Panc1 (cell line): ENCODE data around the gene PMS2. TPM values are rescaled to one million over a fixed set of nuclear protein-coding genes. Genes with fewer than 3 reads are reported as not detected.
"Not testable (repeated sequence)": the region's sequence is repeated elsewhere in the genome, so short reads cannot be mapped to it uniquely, and the experiment has no call there.

Source experiments
- ATAC-seq: fragments of 200-7000 bp; cut with Tn5 transposase; 2 replicates; pipeline ENCODE4 v1.9.1; 2020; ENCODE audit warnings: mild to moderate bottlenecking, moderate library complexity
- BruUV-seq: library from RNA; stranded (reverse); fragments of 400-500 nt; replicated peaks from 2 replicates; lab custom pipeline; 2021; lab: Mats Ljungman, UMichigan
- CTCF ChIA-PET: fragments of 300-600 bp; sonication (Branson Sonifier 250); formaldehyde crosslinking; loops from one replicate; lab custom pipeline; 2022; ENCODE audit warnings: antibody characterized with exemption; lab: Charles Lee
- POLR2A ChIA-PET: fragments of 300-600 bp; sonication (Branson Sonifier 250); formaldehyde crosslinking; loops from one replicate; lab custom pipeline; 2022; ENCODE audit warnings: antibody characterized with exemption; lab: Charles Lee
- DNase-seq: peaks from one replicate; pipeline ENCODE4 v3.0.0-alpha.2; 2010; ENCODE audit warnings: low read depth, low spot score
- H3K27ac ChIP-seq: 2 replicates; pipeline ENCODE4 v1.5.1; 2011; ENCODE audit warnings: mild to moderate bottlenecking, low read length, inconsistent platforms
- H3K27me3 ChIP-seq: fragments of 200-500 bp; sonication (Bioruptor generic); 2 replicates; pipeline ENCODE4 v1.6.0; 2014; ENCODE audit warnings: low read length, inconsistent platforms; ENCODE audit not compliant: control insufficient read depth, insufficient read depth
- H3K36me3 ChIP-seq: fragments of 200-500 bp; sonication (Bioruptor generic); 2 replicates; pipeline ENCODE4 v1.5.1; 2014; ENCODE audit warnings: inconsistent platforms, mild to moderate bottlenecking, low read length, moderate library complexity; ENCODE audit not compliant: control insufficient read depth, insufficient read depth
- H3K4me1 ChIP-seq: 2 replicates; pipeline ENCODE4 v1.5.1; 2011; ENCODE audit warnings: inconsistent platforms, mild to moderate bottlenecking, low read length, moderate library complexity; ENCODE audit not compliant: control insufficient read depth, insufficient read depth
- H3K4me3 ChIP-seq, 2 experiments: 2 replicates each; pipeline ENCODE4 v1.5.1; 2011 to 2012; ENCODE audit warnings: low read depth in 2 of 2, low read length in 2 of 2, mild to moderate bottlenecking in 2 of 2, inconsistent platforms in 1 of 2, moderate library complexity in 1 of 2
- H3K9me3 ChIP-seq: fragments of 200-500 bp; sonication (Bioruptor generic); 2 replicates; pipeline ENCODE4 v1.5.1; 2014; ENCODE audit warnings: low read depth, mild to moderate bottlenecking, inconsistent platforms, low read length, moderate library complexity; ENCODE audit not compliant: control insufficient read depth, insufficient read depth
- in situ Hi-C: cut with HindIII; loops from 2 replicates; pipeline ENCODE4 v1.10.0; 2016; ENCODE audit warnings: low sequenced_read_pairs, low pct_unique_long_range_greater_than_20kb
- intact Hi-C: fragments of 100-400 bp; cut with micrococcal nuclease; formaldehyde crosslinking; loops from one replicate; pipeline ENCODE4 v1.10.0; 2022; ENCODE audit not compliant: unreplicated experiment
- total RNA-seq: library from RNA; stranded (reverse); gene quantifications from one replicate; pipeline ENCODE4 v1.2.1, GENCODE V29; 2021; ENCODE audit not compliant: unreplicated experiment

The PMS2 gene
- total RNA-seq, 1 experiment from 2014 or later = 40.2 TPM

- DNase-seq, H3K4me1 ChIP-seq, H3K27ac ChIP-seq, H3K36me3 ChIP-seq, CTCF ChIA-PET, BruUV-seq, ATAC-seq, POLR2A ChIA-PET, in situ Hi-C loops, intact Hi-C loops, H3K9me3 ChIP-seq, H3K4me3 ChIP-seq, H3K27me3 ChIP-seq: not testable (repeated sequence)
These were observed 45.6 kb downstream of the PMS2 start for GRCh38 chr7:5963205-5963604.

GRCh38 chr7:5934945-5935450, 73.9 kb downstream of the PMS2 start:
- intact Hi-C loops, H3K4me3 ChIP-seq, POLR2A ChIA-PET, CTCF ChIA-PET, DNase-seq, ATAC-seq, H3K27ac ChIP-seq, H3K9me3 ChIP-seq, in situ Hi-C loops, H3K27me3 ChIP-seq, H3K36me3 ChIP-seq, H3K4me1 ChIP-seq, BruUV-seq: not testable (repeated sequence)

- in situ Hi-C loops, POLR2A ChIA-PET, H3K36me3 ChIP-seq, H3K9me3 ChIP-seq, BruUV-seq, DNase-seq, H3K27me3 ChIP-seq, H3K27ac ChIP-seq, intact Hi-C loops, H3K4me1 ChIP-seq, CTCF ChIA-PET, H3K4me3 ChIP-seq: not testable (repeated sequence)
- ATAC-seq = peak; percentile 89
These were observed 76.8 kb downstream of the PMS2 start for GRCh38 chr7:5931905-5932644.

- H3K36me3 ChIP-seq, DNase-seq, CTCF ChIA-PET, H3K4me1 ChIP-seq, H3K27me3 ChIP-seq, H3K27ac ChIP-seq, intact Hi-C loops, in situ Hi-C loops, ATAC-seq, H3K4me3 ChIP-seq, H3K9me3 ChIP-seq, BruUV-seq, POLR2A ChIA-PET: not testable (repeated sequence)
These were observed 77.6 kb downstream of the PMS2 start for GRCh38 chr7:5931250-5931649.

- DNase-seq, POLR2A ChIA-PET, H3K36me3 ChIP-seq, BruUV-seq, H3K27me3 ChIP-seq, H3K27ac ChIP-seq, in situ Hi-C loops, intact Hi-C loops, CTCF ChIA-PET, H3K4me1 ChIP-seq, ATAC-seq, H3K4me3 ChIP-seq, H3K9me3 ChIP-seq: not testable (repeated sequence)
These were observed 78.6 kb downstream of the PMS2 start for GRCh38 chr7:5930290-5930689.

- H3K9me3 ChIP-seq, H3K4me1 ChIP-seq, H3K36me3 ChIP-seq, H3K27ac ChIP-seq, CTCF ChIA-PET, intact Hi-C loops, in situ Hi-C loops, DNase-seq, H3K27me3 ChIP-seq, H3K4me3 ChIP-seq, ATAC-seq, POLR2A ChIA-PET, BruUV-seq: not testable (repeated sequence)
These were observed 82.5 kb downstream of the PMS2 start for GRCh38 chr7:5926263-5926870.

- DNase-seq, H3K27ac ChIP-seq, H3K27me3 ChIP-seq, H3K4me3 ChIP-seq, H3K36me3 ChIP-seq, H3K4me1 ChIP-seq, H3K9me3 ChIP-seq, CTCF ChIA-PET, BruUV-seq, intact Hi-C loops, ATAC-seq, in situ Hi-C loops, POLR2A ChIA-PET: not testable (repeated sequence)
These were observed 84.2 kb downstream of the PMS2 start for GRCh38 chr7:5924630-5925029.
